Regular cardiac myocyte (primary cell): ENCODE measurements around the gene KRTAP19-2. TPM values are rescaled to one million over a fixed set of nuclear protein-coding genes. Genes with fewer than 3 reads are reported as not detected.

Source experiments
- total RNA-seq: library from RNA; depleted of rRNA; stranded (reverse); fragments of >200 nt; gene quantifications from 2 replicates; pipeline ENCODE4 v1.2.3, GENCODE V29; 2014

KRTAP19-2 gene
- total RNA-seq: not detected in 2 replicates

GRCh38 chr21:30487336-30487735 is at the start of gene KRTAP19-2:
KRTAP19-2 (minus strand) TSS chr21:30487436; CDS start chr21:30487348, 88 bp downstream.

GRCh38 chr21:30502041-30502440 is 14.8 kb upstream of the KRTAP19-2 start, which contains the start of gene KRTAP19-5:
KRTAP19-5 (minus strand) TSS chr21:30502141; CDS start chr21:30502090, 51 bp downstream.

DNA sequence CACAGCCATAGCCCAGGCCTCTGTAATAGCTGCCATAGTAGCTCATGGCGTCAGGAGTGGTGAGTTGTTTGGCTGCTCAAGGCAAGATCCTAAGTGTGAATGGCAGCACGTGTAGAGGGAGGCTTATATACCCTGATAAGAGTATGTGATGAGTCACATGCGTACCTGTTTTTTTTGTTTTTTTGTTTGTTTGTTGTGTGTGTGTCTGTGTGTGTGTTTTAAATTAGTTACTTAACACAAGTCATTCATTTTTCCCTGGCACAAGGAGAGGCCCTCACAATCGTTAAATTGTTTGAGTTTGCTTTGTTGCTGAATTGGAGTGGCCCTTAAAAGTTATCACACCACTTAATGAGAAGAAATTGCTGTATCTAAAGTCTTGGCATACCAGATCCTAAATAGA is 9.8 kb upstream of the KRTAP19-2 start, which contains the start of gene KRTAP19-4:
Gene KRTAP19-4 (minus strand): TSS at position 101 of the 400 bp plus-strand sequence. CDS start 55 bp downstream, at position 46.

GRCh38 chr21:30491963-30492428 is 4.8 kb upstream of the KRTAP19-2 start, which contains the start of gene KRTAP19-3:
KRTAP19-3 (minus strand) TSS chr21:30492013; CDS start chr21:30491957, 56 bp downstream.

GRCh38 chr21:30480145-30480544 is 7.1 kb downstream of the KRTAP19-2 start, which contains the start of gene KRTAP19-1:
KRTAP19-1 (minus strand) TSS chr21:30480367; CDS start chr21:30480317, 50 bp downstream.

DNA sequence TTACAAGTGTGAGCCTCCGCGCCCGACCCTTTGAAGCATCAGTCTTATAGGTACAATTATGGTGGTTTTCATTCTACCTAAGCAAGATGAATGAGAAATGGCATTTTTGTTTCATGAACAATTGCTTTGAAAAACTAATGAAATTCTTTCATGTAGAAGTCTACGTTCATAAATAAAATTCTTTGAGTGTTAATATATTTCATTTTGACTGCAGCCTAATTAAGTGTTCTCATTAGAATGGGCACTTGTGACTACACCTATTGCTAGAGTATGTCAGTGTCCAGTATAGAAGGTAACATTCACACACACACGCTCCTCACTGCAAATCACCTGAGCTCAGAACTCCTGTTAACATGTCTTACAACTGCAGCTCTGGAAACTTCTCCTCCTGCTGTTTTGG is 47.3 kb downstream of the KRTAP19-2 start, which contains the start of gene KRTAP15-1:
Gene KRTAP15-1 (plus strand): TSS at position 301 of the 400 bp plus-strand sequence. CDS start 53 bp downstream, at position 354.

Other genes starting within 250 kb of the KRTAP19-2 start
- not detected in 2 replicates for gene KRTAP24-1, start 204.5 kb downstream of the KRTAP19-2 start, total RNA-seq
- gene KRTAP25-1, start 197.9 kb downstream of the KRTAP19-2 start, total RNA-seq: not detected in 2 replicates
- not detected in 2 replicates for gene KRTAP26-1, start 167.1 kb downstream of the KRTAP19-2 start, total RNA-seq
- gene KRTAP27-1, start 149.7 kb downstream of the KRTAP19-2 start, total RNA-seq: not detected in 2 replicates
- gene KRTAP23-1, start 138.8 kb downstream of the KRTAP19-2 start, total RNA-seq: not detected in 2 replicates
- not detected in 2 replicates for gene KRTAP13-2, start 115.2 kb downstream of the KRTAP19-2 start, total RNA-seq
- not detected in 2 replicates for gene KRTAP13-1, start 91.4 kb downstream of the KRTAP19-2 start, total RNA-seq
- gene KRTAP13-3, start 61.5 kb downstream of the KRTAP19-2 start, total RNA-seq: not detected in 2 replicates
- gene KRTAP13-4, start 57.2 kb downstream of the KRTAP19-2 start, total RNA-seq: not detected in 2 replicates
- not detected in 2 replicates for gene KRTAP15-1, start 47.2 kb downstream of the KRTAP19-2 start, total RNA-seq
- gene KRTAP19-1, start 7.1 kb downstream of the KRTAP19-2 start, total RNA-seq: not detected in 2 replicates
- gene KRTAP19-3, start 4.6 kb upstream of the KRTAP19-2 start, total RNA-seq: not detected in 2 replicates
- gene KRTAP19-4, start 9.7 kb upstream of the KRTAP19-2 start, total RNA-seq: not detected in 2 replicates
- gene KRTAP19-5, start 14.7 kb upstream of the KRTAP19-2 start, total RNA-seq: not detected in 2 replicates
- not detected in 2 replicates for gene KRTAP19-6, start 54.4 kb upstream of the KRTAP19-2 start, total RNA-seq
- not detected in 2 replicates for gene KRTAP19-7, start 73.9 kb upstream of the KRTAP19-2 start, total RNA-seq
- not detected in 2 replicates for gene KRTAP22-2, start 103.0 kb upstream of the KRTAP19-2 start, total RNA-seq
- not detected in 2 replicates for gene KRTAP6-3, start 105.0 kb upstream of the KRTAP19-2 start, total RNA-seq
- gene KRTAP6-2, start 111.5 kb upstream of the KRTAP19-2 start, total RNA-seq: not detected in 2 replicates
- gene KRTAP22-1, start 113.7 kb upstream of the KRTAP19-2 start, total RNA-seq: not detected in 2 replicates
- gene KRTAP6-1, start 126.5 kb upstream of the KRTAP19-2 start, total RNA-seq: not detected in 2 replicates
- gene KRTAP20-1, start 129.0 kb upstream of the KRTAP19-2 start, total RNA-seq: not detected in 2 replicates
- not detected in 2 replicates for gene KRTAP20-4, start 133.2 kb upstream of the KRTAP19-2 start, total RNA-seq
- not detected in 2 replicates for gene KRTAP20-2, start 147.8 kb upstream of the KRTAP19-2 start, total RNA-seq
- gene KRTAP20-3, start 155.4 kb upstream of the KRTAP19-2 start, total RNA-seq: not detected in 2 replicates
- gene KRTAP21-3, start 231.3 kb upstream of the KRTAP19-2 start, total RNA-seq: not detected in 2 replicates